Thymus (tissue), 11 donors: ENCODE results near the gene GUK1. TPM values are rescaled to one million over a fixed set of nuclear protein-coding genes. Genes with fewer than 3 reads are reported as not detected.

Experiments
- DNase-seq, 9 donors: peaks; one replicate each; pipeline ENCODE4 v3.0.0-alpha.2; 2013; ENCODE audit warnings: low spot score in 9 of 9, low read depth in 6 of 9, missing footprints in 1 of 9
- H3K27ac ChIP-seq, 2 donors: one replicate each; pipeline ENCODE4 v1.5.1; 2013; ENCODE audit warnings: control low read depth in 1 of 2, low read depth in 1 of 2, low read length in 1 of 2, mild to moderate bottlenecking in 1 of 2, moderate library complexity in 1 of 2
- H3K27me3 ChIP-seq, 2 donors: one replicate each; pipeline ENCODE4 v1.5.1; 2013; ENCODE audit warnings: low read length in 1 of 2; ENCODE audit not compliant: control insufficient read depth in 2 of 2, insufficient read depth in 1 of 2
- H3K36me3 ChIP-seq, 2 donors: one replicate each; pipeline ENCODE4 v1.5.1; 2013; ENCODE audit warnings: low read length in 1 of 2, mild to moderate bottlenecking in 1 of 2, moderate library complexity in 1 of 2; ENCODE audit not compliant: control insufficient read depth in 2 of 2, insufficient read depth in 2 of 2
- H3K4me1 ChIP-seq, 2 donors: one replicate each; pipeline ENCODE4 v1.5.1; 2013; ENCODE audit warnings: low read length in 2 of 2; ENCODE audit not compliant: control insufficient read depth in 2 of 2, insufficient read depth in 2 of 2
- H3K4me3 ChIP-seq, 2 donors: one replicate each; pipeline ENCODE4 v1.5.1; 2013; ENCODE audit warnings: low read length in 2 of 2, control low read depth in 1 of 2, mild to moderate bottlenecking in 1 of 2
- H3K9me3 ChIP-seq, 2 donors: one replicate each; pipeline ENCODE4 v1.5.1; 2013; ENCODE audit warnings: low read length in 1 of 2, mild to moderate bottlenecking in 1 of 2; ENCODE audit not compliant: control insufficient read depth in 2 of 2, insufficient read depth in 1 of 2
- WGBS: extraction: QIAGEN DNeasy Blood & Tissue Kit; methylation state at CpG from one replicate; pipeline ENCODE4 v1.1.7; 2013; 5-methylcytosine and 5-hydroxymethylcytosine counted together
- polyA plus RNA-seq: library from polyadenylated mRNA; stranded (reverse); fragments of 200-250 nt; gene quantifications from one replicate; pipeline ENCODE4 v1.2.3, GENCODE V29; 2013
- total RNA-seq: library from RNA; stranded (reverse); fragments of 120-200 nt; gene quantifications from one replicate; pipeline ENCODE4 v1.2.4, GENCODE V29; 2013
- donor health status: healthy.

GUK1 gene
- total and polyA plus RNA-seq, 2 donors, result 313 to 370 TPM

DNA sequence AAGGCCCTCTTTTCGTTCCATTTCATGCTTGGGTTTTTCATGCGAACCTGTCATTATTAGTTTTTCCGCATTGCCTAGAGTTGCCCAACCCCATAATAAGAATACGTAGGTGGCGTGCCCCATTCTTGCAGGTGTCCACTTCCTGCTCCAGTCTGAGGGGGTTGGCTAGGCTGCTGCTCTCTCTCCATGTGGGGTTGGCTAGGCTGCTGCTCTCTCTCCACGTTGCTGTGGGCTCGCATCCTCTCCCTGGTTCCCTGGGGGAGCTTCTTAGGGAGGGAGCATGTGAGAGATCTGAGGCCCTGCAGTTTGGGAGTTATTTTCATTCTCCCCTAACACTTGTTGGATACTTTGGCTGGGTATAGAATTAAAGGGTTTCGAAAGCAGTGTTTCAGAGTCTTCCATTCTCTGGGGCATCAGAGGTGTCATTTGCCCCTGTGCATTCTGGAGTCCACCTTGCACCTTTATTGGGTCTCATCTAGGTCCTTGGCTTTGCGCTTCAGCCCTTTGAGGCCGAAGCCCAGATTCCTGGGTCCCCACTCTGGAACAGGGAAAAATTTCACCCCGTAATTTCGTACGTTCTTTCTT lies 45.6 kb upstream of the GUK1 start:
- Histone ChIP-seq H3K27ac (no peak overlapping the region), H3K36me3 (peaks cover 51 to 67% of the 10 kb centered on the region in 2 donors), H3K4me1 (peaks cover 14 to 18% of the 10 kb centered on the region in 2 donors), H3K9me3 (peaks cover 15 to 43% of the 10 kb centered on the region in 2 donors), H3K27me3 (no peaks in the 10 kb centered on the region), H3K4me3 (no peak overlapping the region)
- no peak for DNase-seq
- WGBS, result 91% methylated on average over 13 of the region's 13 CpGs

DNA sequence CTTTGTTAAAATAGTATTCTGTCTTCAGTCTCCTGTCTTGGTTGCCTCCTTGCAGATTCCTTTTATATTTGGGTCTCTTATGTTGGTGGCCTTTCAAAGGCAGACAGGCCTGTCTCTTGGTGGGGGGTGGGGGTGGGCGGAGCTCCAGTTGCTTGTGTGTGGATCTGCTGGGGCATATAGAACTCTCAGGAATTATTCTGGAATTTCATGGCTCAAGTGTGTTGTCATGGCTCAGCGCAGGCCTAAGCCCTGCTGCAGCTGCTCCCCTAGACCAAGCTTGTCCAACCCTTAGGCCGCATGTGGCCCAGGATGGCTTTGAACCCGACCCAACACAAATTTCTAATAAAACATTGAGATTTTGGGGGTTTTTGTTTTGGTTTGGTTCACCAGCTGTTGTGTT lies 44.9 kb upstream of the GUK1 start:
- 99% methylated on average over 4 of the region's 4 CpGs for WGBS
- no peak for DNase-seq
- Histone ChIP-seq H3K36me3 (peaks cover 56 to 73% of the 10 kb centered on the region in 2 donors), H3K9me3 (peaks cover 15 to 43% of the 10 kb centered on the region in 2 donors), H3K4me3 (no peak overlapping the region), H3K27me3 (no peaks in the 10 kb centered on the region), H3K27ac (no peak overlapping the region), H3K4me1 (peaks cover 8 to 12% of the 10 kb centered on the region in 2 donors)

DNA sequence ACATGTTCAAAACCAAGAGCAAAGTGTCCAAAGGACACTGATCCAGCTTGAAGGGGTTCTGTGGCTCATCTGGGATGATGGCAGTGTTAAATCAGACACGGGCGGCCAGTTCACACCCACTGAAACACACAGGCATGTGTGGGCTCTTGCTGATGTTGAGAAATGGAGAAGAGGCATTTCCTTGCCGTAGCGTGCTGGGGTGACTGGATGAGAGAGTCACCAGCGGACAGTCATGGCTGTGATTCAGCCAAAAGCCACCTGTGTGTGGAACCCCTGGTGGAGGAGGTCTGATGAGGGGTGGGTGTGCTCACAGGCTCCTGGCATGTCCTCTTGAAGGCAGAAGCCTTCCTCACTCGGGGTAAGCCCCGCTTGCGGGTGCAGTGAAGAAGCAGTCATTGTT lies 44.1 kb upstream of the GUK1 start:
- peaks cover 3 to 5% of the 10 kb centered on the region in 2 donors for H3K4me1 ChIP-seq
- H3K4me3 ChIP-seq, result no peak overlapping the region
- peaks cover 57 to 78% of the 10 kb centered on the region in 2 donors for H3K36me3 ChIP-seq
- peaks cover 15 to 43% of the 10 kb centered on the region in 2 donors for H3K9me3 ChIP-seq
- no peaks in the 10 kb centered on the region for H3K27me3 ChIP-seq
- no peak overlapping the region for H3K27ac ChIP-seq
- no peak for DNase-seq
- 99% methylated on average over 8 of the region's 8 CpGs for WGBS

DNA sequence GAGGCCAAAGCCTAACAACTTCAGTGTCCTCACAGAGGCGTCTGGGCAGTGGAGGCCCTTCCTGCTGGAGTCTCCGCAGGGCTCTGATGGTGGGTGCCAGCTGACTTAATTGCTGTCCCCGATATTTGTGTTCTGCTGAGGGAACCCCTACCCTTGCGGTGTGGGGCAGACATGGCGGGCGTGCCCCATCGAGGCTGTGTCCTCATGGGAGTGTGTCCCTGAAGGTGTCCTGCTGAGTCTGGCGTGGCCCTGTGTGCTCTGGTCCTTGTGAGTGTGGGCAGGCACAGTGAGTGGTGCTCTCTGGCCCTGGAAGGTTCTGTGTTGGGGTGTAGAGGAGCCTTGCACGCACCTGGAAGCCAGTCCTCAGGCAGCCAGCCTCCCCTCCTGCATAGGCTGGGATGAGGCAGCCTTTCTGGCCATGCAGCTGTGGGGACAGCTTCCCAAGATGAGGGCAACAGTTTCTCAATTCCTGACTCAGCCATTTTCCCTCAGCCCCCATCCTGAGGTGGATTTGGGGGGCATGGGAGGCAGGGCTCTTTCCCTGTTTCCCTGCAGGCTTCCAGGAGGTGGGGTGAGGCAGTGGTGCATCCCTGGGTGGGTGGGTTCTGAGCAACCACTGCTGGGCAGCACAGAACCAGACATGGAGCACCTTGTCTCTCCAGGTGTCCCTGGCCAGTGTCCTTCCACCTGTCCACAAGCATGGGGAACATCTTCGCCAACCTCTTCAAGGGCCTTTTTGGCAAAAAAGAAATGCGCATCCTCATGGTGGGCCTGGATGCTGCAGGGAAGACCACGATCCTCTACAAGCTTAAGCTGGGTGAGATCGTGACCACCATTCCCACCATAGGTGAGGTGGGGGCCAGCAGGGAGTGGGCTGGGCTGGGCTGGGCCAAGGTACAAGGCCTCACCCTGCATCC lies 43.4 kb upstream of the GUK1 start:
- WGBS, result 98% methylated on average over 13 of the region's 13 CpGs
- H3K4me3 ChIP-seq, result no peak overlapping the region
- H3K4me1 ChIP-seq, result peaks cover 1 to 3% of the 10 kb centered on the region in 2 donors
- peaks cover 15 to 43% of the 10 kb centered on the region in 2 donors for H3K9me3 ChIP-seq
- no peaks in the 10 kb centered on the region for H3K27me3 ChIP-seq
- DNase-seq, result no peak
- no peak overlapping the region for H3K27ac ChIP-seq
- peaks cover 57 to 75% of the 10 kb centered on the region in 2 donors for H3K36me3 ChIP-seq

DNA sequence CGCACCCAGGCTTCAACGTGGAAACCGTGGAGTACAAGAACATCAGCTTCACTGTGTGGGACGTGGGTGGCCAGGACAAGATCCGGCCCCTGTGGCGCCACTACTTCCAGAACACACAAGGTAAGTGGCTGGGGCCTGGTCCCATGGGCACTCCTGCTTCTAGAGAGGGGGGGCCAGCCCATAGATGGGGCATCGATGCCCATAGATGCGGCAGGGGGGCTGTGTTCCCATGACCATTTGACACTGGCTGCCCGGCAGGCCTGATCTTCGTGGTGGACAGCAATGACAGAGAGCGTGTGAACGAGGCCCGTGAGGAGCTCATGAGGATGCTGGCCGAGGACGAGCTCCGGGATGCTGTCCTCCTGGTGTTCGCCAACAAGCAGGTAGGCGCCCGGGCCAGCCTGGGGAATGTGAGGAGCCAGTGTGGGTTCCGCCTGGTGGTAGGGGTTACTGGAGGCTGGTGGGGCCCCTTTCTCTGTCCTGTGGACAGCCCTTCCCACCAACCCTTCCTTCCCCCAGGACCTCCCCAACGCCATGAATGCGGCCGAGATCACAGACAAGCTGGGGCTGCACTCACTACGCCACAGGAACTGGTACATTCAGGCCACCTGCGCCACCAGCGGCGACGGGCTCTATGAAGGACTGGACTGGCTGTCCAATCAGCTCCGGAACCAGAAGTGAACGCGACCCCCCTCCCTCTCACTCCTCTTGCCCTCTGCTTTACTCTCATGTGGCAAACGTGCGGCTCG lies 42.6 kb upstream of the GUK1 start:
- H3K36me3 ChIP-seq, result peaks cover 53 to 73% of the 10 kb centered on the region in 2 donors
- peaks cover 15 to 38% of the 10 kb centered on the region in 2 donors for H3K9me3 ChIP-seq
- H3K4me3 ChIP-seq, result no peak overlapping the region
- H3K4me1 ChIP-seq, result peaks cover 7 to 8% of the 10 kb centered on the region in 2 donors
- 98% methylated on average over 34 of the region's 34 CpGs for WGBS
- no peak overlapping the region for H3K27ac ChIP-seq
- no peak for DNase-seq
- H3K27me3 ChIP-seq, result no peaks in the 10 kb centered on the region

DNA sequence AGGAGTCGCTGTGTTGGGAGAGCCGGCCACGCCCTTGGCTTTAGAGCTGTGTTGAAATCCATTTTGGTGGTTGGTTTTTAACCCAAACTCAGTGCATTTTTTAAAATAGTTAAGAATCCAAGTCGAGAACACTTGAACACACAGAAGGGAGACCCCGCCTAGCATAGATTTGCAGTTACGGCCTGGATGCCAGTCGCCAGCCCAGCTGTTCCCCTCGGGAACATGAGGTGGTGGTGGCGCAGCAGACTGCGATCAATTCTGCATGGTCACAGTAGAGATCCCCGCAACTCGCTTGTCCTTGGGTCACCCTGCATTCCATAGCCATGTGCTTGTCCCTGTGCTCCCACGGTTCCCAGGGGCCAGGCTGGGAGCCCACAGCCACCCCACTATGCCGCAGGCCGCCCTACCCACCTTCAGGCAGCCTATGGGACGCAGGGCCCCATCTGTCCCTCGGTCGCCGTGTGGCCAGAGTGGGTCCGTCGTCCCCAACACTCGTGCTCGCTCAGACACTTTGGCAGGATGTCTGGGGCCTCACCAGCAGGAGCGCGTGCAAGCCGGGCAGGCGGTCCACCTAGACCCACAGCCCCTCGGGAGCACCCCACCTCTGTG lies 41.7 kb upstream of the GUK1 start:
- DNase-seq, result no peak
- 97% methylated on average over 28 of the region's 28 CpGs for WGBS
- no peaks in the 10 kb centered on the region for H3K27me3 ChIP-seq
- no peak overlapping the region for H3K4me3 ChIP-seq
- H3K4me1 ChIP-seq, result peaks cover 8 to 9% of the 10 kb centered on the region in 2 donors
- H3K36me3 ChIP-seq, result peaks cover 47 to 66% of the 10 kb centered on the region in 2 donors
- peaks cover 13 to 29% of the 10 kb centered on the region in 2 donors for H3K9me3 ChIP-seq
- H3K27ac ChIP-seq, result no peak overlapping the region

DNA sequence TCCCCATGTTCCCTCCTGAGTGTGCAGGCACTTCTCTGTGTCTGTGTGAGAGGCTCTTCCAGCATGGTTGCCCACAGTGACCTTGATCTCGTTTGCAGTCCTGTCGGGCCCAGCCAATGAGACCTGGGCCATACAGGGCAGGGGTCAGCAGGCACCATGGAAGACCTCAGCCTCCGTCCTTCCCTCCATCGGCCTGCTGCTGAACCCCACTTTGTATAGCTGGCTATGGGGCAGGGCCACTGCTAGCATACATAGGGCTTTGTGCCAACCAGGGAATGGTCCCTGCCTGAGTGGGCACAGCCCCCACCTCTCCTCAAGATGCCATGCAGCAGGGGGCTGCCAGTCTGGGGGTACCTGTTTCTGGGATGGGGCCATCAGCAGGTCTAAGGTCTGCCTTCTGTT lies 40.7 kb upstream of the GUK1 start:
- Histone ChIP-seq H3K4me3 (no peak overlapping the region), H3K36me3 (peaks cover 47 to 59% of the 10 kb centered on the region in 2 donors), H3K4me1 (peaks cover 13 to 18% of the 10 kb centered on the region in 2 donors), H3K27ac (no peak overlapping the region), H3K27me3 (no peaks in the 10 kb centered on the region), H3K9me3 (peaks cover 8 to 23% of the 10 kb centered on the region in 2 donors)
- no peak for DNase-seq
- WGBS, result 93% methylated on average over 4 of the region's 4 CpGs

DNA sequence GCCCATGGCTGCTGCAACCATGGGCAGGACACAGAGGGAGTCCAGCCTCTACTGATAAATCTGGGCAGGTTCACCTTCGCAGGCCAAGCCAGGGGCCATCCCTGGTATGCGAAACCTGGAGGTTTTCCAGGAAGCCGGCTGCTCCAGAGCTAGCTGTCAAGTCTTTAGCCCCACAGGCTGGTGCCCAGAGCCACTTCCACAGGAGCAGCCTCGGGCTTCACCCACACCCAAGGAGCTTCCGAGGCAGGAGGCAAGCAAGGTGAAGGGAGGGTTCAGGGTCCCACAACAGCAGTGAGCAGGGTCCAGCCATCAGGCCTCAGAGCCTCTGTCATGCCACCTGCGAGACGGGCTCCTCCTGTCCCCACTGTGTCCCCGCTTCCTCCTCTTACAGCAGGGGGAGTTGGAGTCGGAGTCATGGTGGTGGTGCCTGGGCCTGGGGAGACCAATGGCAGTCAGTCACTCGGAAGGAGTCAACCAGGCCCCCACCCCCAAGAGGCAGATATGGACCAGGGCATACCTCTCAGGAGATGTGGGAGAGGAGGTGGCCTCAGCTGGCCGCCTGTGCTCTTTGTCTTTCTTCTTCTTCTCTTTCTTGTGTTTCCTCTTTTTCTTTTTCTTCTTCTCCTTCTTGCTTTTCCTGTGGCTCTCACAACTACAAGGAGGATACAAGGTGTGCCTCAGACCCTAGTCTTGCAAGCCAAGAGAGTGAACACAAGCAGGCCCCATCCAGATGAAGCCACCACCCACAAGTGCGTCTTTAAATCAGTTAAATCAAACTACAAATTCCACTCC lies 39.1 kb upstream of the GUK1 start:
- Histone ChIP-seq H3K27ac (no peak overlapping the region), H3K27me3 (no peaks in the 10 kb centered on the region), H3K4me1 (peaks cover 13 to 19% of the 10 kb centered on the region in 2 donors), H3K36me3 (peaks cover 44 to 53% of the 10 kb centered on the region in 2 donors), H3K4me3 (no peak overlapping the region), H3K9me3 (peaks cover 0 to 9% of the 10 kb centered on the region in 2 donors)
- 96% methylated on average over 12 of the region's 12 CpGs for WGBS
- DNase-seq, result no peak
